WTC11 (cell line): ENCODE results near the gene EMP2. TPM values are rescaled to one million over a fixed set of nuclear protein-coding genes. Genes with fewer than 3 reads are reported as not detected.
A peak's percentile ranks its signal among the peaks of the same experiment; 100 is the strongest.

Experiments used
- ATAC-seq: fragments of 200-7000 bp; cut with Tn5 transposase; 2 replicates; pipeline ENCODE4 v1.10.0; 2021; ENCODE audit warnings: mild to moderate bottlenecking, moderate library complexity
- CTCF ChIA-PET: fragments of 300-600 bp; sonication (Branson Sonifier 250); formaldehyde crosslinking; loops from one replicate; lab custom pipeline; 2021; ENCODE audit warnings: antibody characterized with exemption; lab: Charles Lee
- POLR2A ChIA-PET: fragments of 350-600 bp; sonication (Branson Sonifier 250); formaldehyde crosslinking; loops from one replicate; lab custom pipeline; 2021; ENCODE audit warnings: antibody characterized with exemption; lab: Charles Lee
- DNase-seq: peaks from one replicate; pipeline ENCODE4 v3.0.0; 2021; ENCODE audit warnings: low spot score
- H3K27ac Mint-ChIP-seq: 2 replicates; pipeline ENCODE4 v1.8.0; 2021; ENCODE audit warnings: mixed read lengths
- H3K27me3 Mint-ChIP-seq: 2 replicates; pipeline ENCODE4 v1.8.0; 2021; ENCODE audit warnings: low read depth, mild to moderate bottlenecking, moderate library complexity, mixed read lengths
- H3K36me3 Mint-ChIP-seq: 2 replicates; pipeline ENCODE4 v1.8.0; 2021; ENCODE audit warnings: mixed read lengths
- H3K4me1 Mint-ChIP-seq: 2 replicates; pipeline ENCODE4 v1.8.0; 2022; ENCODE audit warnings: mixed read lengths
- H3K4me3 Mint-ChIP-seq: 2 replicates; pipeline ENCODE4 v1.8.0; 2021; ENCODE audit warnings: mild to moderate bottlenecking, moderate library complexity, mixed read lengths
- H3K9me3 Mint-ChIP-seq: 2 replicates; pipeline ENCODE4 v1.8.0; 2021; ENCODE audit warnings: mixed read lengths
- CTCF ChIP-seq: fragments of 200-600 bp; IDR thresholded peaks from 2 replicates; pipeline ENCODE4 v1.8.0; 2022; ENCODE audit warnings: antibody characterized with exemption
- ELF4 ChIP-seq: sonication (generic); formaldehyde crosslinking; IDR thresholded peaks from 2 replicates; pipeline ENCODE4 v1.8.1; 2022; ENCODE audit warnings: low read depth, mild to moderate bottlenecking, moderate library complexity, missing genetic modification reagents
- ETV6 ChIP-seq: sonication (generic); formaldehyde crosslinking; IDR thresholded peaks from 2 replicates; pipeline ENCODE4 v1.8.1; 2022; ENCODE audit warnings: mild to moderate bottlenecking, missing genetic modification reagents
- IRF1 ChIP-seq: sonication (generic); formaldehyde crosslinking; IDR thresholded peaks from 2 replicates; pipeline ENCODE4 v1.8.0; 2023; ENCODE audit warnings: missing genetic modification reagents
- KAT7 ChIP-seq: sonication (generic); formaldehyde crosslinking; IDR thresholded peaks from 2 replicates; pipeline ENCODE4 v1.8.1; 2023; ENCODE audit warnings: missing genetic modification reagents, mild to moderate bottlenecking, borderline replicate concordance
- MAX ChIP-seq: sonication (generic); formaldehyde crosslinking; IDR thresholded peaks from 2 replicates; pipeline ENCODE4 v1.8.0; 2022; ENCODE audit warnings: mild to moderate bottlenecking, missing genetic modification reagents
- NFYB ChIP-seq: sonication (generic); formaldehyde crosslinking; conservative IDR thresholded peaks from 2 replicates; pipeline ENCODE4 v1.8.0; 2022; ENCODE audit warnings: low read depth, missing genetic modification reagents
- NR1H2 ChIP-seq: sonication (generic); formaldehyde crosslinking; IDR thresholded peaks from 2 replicates; pipeline ENCODE4 v1.9.0; 2021; ENCODE audit warnings: mild to moderate bottlenecking, moderate library complexity, missing genetic modification reagents
- RORB ChIP-seq: fragments of 250-450 bp; sonication (Bioruptor Pico); IDR thresholded peaks from 2 replicates; pipeline ENCODE4 v1.9.0; 2021; ENCODE audit warnings: mild to moderate bottlenecking
- SP1 ChIP-seq: sonication (generic); formaldehyde crosslinking; conservative IDR thresholded peaks from 2 replicates; pipeline ENCODE4 v1.8.1; 2022; ENCODE audit warnings: missing genetic modification reagents
- USF1 ChIP-seq: sonication (generic); formaldehyde crosslinking; IDR thresholded peaks from 2 replicates; pipeline ENCODE4 v1.8.0; 2022; ENCODE audit warnings: mild to moderate bottlenecking, missing genetic modification reagents
- ZNF281 ChIP-seq: sonication (generic); formaldehyde crosslinking; IDR thresholded peaks from 2 replicates; pipeline ENCODE4 v1.8.0; 2023; ENCODE audit warnings: mild to moderate bottlenecking, missing genetic modification reagents
- total RNA-seq: library from RNA; stranded (reverse); gene quantifications from 3 replicates; pipeline ENCODE4 v1.2.3, GENCODE V29; 2021
- TF ChIP-seq, protein P1 (sequence below): sonication (generic); formaldehyde crosslinking; IDR thresholded peaks from 2 replicates; pipeline ENCODE4 v1.8.0; 2023; ENCODE audit warnings: missing genetic modification reagents, mild to moderate bottlenecking, borderline replicate concordance

The EMP2 gene
- total RNA-seq, 1 experiment from 2014 or later, result 16.4 TPM

- ATAC-seq, result no peak
- ChIA-PET POLR2A (no interaction called here), CTCF (interaction anchor here (0.9 to 1.7 kb wide), 3 partner anchors 10 to 688 kb away, joined by 3 read pairs; partner anchors contain the start of gene EMP2)
- Mint-ChIP-seq H3K4me3 (no peak overlapping the region), H3K27ac (no peak overlapping the region), H3K9me3 (peaks cover 9% of the 10 kb centered on the region), H3K4me1 (peaks cover 4% of the 10 kb centered on the region; the same call in 1 of the 2 replicates), H3K27me3 (no peaks in the 10 kb centered on the region), H3K36me3 (peaks cover 8% of the 10 kb centered on the region)
- DNase-seq, result no peak
- no peak for TF ChIP-seq IRF1 (CRISPR knock-in tag)
- no peak for TF ChIP-seq SP1
- TF ChIP-seq RORB (CRISPR knock-in tag), result no peak
- TF ChIP-seq, protein P1, sequence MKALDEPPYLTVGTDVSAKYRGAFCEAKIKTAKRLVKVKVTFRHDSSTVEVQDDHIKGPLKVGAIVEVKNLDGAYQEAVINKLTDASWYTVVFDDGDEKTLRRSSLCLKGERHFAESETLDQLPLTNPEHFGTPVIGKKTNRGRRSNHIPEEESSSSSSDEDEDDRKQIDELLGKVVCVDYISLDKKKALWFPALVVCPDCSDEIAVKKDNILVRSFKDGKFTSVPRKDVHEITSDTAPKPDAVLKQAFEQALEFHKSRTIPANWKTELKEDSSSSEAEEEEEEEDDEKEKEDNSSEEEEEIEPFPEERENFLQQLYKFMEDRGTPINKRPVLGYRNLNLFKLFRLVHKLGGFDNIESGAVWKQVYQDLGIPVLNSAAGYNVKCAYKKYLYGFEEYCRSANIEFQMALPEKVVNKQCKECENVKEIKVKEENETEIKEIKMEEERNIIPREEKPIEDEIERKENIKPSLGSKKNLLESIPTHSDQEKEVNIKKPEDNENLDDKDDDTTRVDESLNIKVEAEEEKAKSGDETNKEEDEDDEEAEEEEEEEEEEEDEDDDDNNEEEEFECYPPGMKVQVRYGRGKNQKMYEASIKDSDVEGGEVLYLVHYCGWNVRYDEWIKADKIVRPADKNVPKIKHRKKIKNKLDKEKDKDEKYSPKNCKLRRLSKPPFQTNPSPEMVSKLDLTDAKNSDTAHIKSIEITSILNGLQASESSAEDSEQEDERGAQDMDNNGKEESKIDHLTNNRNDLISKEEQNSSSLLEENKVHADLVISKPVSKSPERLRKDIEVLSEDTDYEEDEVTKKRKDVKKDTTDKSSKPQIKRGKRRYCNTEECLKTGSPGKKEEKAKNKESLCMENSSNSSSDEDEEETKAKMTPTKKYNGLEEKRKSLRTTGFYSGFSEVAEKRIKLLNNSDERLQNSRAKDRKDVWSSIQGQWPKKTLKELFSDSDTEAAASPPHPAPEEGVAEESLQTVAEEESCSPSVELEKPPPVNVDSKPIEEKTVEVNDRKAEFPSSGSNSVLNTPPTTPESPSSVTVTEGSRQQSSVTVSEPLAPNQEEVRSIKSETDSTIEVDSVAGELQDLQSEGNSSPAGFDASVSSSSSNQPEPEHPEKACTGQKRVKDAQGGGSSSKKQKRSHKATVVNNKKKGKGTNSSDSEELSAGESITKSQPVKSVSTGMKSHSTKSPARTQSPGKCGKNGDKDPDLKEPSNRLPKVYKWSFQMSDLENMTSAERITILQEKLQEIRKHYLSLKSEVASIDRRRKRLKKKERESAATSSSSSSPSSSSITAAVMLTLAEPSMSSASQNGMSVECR (CRISPR knock-in tag), result no peak
- TF ChIP-seq ETV6 (CRISPR knock-in tag), result no peak
- no peak for TF ChIP-seq ZNF281 (CRISPR knock-in tag)
These were observed 10.8 kb downstream of the EMP2 start for GRCh38 chr16:10569621-10570020.

DNA sequence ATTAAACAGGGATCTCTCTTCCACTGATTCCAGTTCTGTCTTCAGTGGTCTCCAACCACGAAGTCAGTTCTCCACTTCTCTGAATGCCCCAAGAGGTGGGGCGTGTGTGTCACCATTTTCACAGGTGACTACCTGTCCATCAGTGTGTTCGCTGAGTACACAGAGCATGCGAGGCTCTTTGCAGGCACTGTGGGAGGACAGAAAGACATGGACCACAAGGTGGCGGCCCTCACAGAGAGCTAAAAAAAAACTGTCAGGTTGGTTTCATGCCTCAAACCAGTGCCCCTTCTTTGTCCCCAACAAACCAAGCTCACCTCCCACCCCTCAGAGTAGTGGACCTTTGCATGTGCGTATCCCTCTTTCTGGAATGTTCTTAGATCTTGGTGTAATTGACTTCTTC, 13.8 kb downstream of the EMP2 start:
- POLR2A ChIA-PET, result no interaction called here
- ATAC-seq (peak; percentile 55), DNase-seq (no peak)
- Mint-ChIP-seq H3K27ac (no peak overlapping the region), H3K9me3 (peaks cover 33% of the 10 kb centered on the region), H3K27me3 (no peaks in the 10 kb centered on the region; the same call in 1 of the 2 replicates), H3K36me3 (peaks cover 26% of the 10 kb centered on the region), H3K4me1 (peaks cover 4% of the 10 kb centered on the region; the same call in 1 of the 2 replicates), H3K4me3 (no peak overlapping the region)
- TF ChIP-seq NR1H2, result no peak
- CTCF ChIA-PET, result interaction anchor here (0.6 to 3.9 kb wide), 14 partner anchors 10 to 376 kb away, joined by 3 to 32 read pairs (median 5); partner anchors contain the start of genes DEXI, EMP2 and NUBP1

DNA sequence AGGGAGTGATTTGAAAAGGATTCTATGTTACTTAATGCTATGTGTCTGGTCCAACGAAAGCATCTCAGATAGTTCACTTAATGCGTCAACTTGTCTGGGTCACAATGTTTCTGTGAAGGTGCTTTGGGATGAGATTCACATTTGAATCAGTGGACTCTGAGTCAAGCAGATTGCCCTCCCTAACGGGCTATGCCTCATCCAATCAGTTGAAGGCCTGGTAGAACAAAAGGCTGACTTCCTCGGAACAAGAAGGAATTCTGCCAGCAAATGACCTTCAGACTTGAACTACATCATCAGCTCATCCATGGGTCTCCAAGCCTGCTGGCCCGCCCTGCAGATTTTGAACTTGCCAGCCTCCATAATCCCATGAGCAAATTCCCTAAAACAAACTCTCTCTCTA, 15.2 kb downstream of the EMP2 start:
- no peak overlapping the region for H3K4me3 Mint-ChIP-seq
- ChIA-PET POLR2A (no interaction called here), CTCF (interaction anchor here (2.4 to 3.9 kb wide), 2 partner anchors 11 to 15 kb away, joined by 22 to 32 read pairs; partner anchors contain the start of gene EMP2)
- H3K4me1 Mint-ChIP-seq, result peaks cover 4% of the 10 kb centered on the region; the same call in 1 of the 2 replicates
- no peak overlapping the region for H3K27ac Mint-ChIP-seq
- no peak for ATAC-seq
- peaks cover 26% of the 10 kb centered on the region for H3K36me3 Mint-ChIP-seq
- peaks cover 38% of the 10 kb centered on the region for H3K9me3 Mint-ChIP-seq
- no peak for DNase-seq
- no peaks in the 10 kb centered on the region; the same call in 1 of the 2 replicates for H3K27me3 Mint-ChIP-seq
- no peak for TF ChIP-seq ELF4 (CRISPR knock-in tag)
- no peak for TF ChIP-seq MAX (CRISPR knock-in tag)
- no peak for TF ChIP-seq KAT7 (CRISPR knock-in tag)
- TF ChIP-seq CTCF, result no peak
- no peak for TF ChIP-seq NFYB (CRISPR knock-in tag)
- no peak for TF ChIP-seq USF1 (CRISPR knock-in tag)
- TF ChIP-seq, protein P1 (CRISPR knock-in tag), result no peak
